PC-3 (cell line): Measurements from ENCODE around the gene SDK1.

Experiments used
- CTCF ChIP-seq: fragments of 300-600 bp; sonication (generic); conservative IDR thresholded peaks from 2 replicates; pipeline ENCODE4 v1.5.1; 2017; ENCODE audit warnings: antibody characterized with exemption, low read depth, mild to moderate bottlenecking, low read length
- EZH2 ChIP-seq: fragments of 300-600 bp; sonication (generic); IDR thresholded peaks from one replicate; pipeline ENCODE4 v1.6.1; 2017; ENCODE audit warnings: antibody characterized with exemption, mild to moderate bottlenecking, low read length; ENCODE audit not compliant: unreplicated experiment
- EZH2phosphoT487 ChIP-seq: fragments of 300-600 bp; sonication (generic); IDR thresholded peaks from 2 replicates; pipeline ENCODE4 v1.6.1; 2018; ENCODE audit warnings: mild to moderate bottlenecking, antibody characterized with exemption, low read length, borderline replicate concordance

- TF ChIP-seq EZH2 (no peak), CTCF (no peak), EZH2phosphoT487 (no peak)
These were observed 849.7 kb downstream of the SDK1 start for GRCh38 chr7:4150731-4151130.
